GM21717 (cell line): ENCODE data around the gene ARHGEF16.

ENCODE experiments used
- ATAC-seq: cut with Tn5 transposase; IDR thresholded peaks from one replicate; pipeline ENCODE4 v1.9.1; 2021; ENCODE audit warnings: mild to moderate bottlenecking, moderate library complexity; ENCODE audit not compliant: unreplicated experiment

ARHGEF16 gene

GRCh38 chr1:3436451-3436850 lies 18.0 kb upstream of the ARHGEF16 start:
- no peak for ATAC-seq

GRCh38 chr1:3436901-3437300 lies 17.6 kb upstream of the ARHGEF16 start:
- ATAC-seq: no peak

DNA sequence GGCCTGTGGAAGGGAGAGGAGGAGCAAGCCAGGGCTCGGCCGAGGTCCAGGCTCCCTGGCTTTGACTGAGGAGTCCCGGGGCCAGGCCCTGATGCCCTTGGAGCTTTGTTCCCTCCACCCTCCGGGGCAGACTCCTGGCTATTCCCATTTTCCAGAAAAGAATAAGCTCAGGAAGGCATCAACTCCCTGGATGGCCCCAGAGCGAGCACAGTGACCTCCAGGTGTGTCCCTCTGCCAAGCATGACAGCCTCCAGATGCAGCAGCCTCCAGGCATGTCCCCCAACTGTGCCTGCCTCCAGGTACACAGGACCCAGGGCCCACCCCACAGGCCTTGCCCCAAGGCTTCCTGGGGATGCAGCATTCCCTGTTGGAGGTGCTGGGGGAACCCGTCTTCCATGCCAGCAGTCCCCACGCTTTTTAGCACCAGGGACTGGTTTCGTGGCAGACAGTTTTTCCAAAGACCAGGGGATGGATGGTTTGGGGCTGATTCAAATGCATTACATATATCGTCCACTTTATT lies 15.7 kb upstream of the ARHGEF16 start:
- no peak for ATAC-seq

DNA sequence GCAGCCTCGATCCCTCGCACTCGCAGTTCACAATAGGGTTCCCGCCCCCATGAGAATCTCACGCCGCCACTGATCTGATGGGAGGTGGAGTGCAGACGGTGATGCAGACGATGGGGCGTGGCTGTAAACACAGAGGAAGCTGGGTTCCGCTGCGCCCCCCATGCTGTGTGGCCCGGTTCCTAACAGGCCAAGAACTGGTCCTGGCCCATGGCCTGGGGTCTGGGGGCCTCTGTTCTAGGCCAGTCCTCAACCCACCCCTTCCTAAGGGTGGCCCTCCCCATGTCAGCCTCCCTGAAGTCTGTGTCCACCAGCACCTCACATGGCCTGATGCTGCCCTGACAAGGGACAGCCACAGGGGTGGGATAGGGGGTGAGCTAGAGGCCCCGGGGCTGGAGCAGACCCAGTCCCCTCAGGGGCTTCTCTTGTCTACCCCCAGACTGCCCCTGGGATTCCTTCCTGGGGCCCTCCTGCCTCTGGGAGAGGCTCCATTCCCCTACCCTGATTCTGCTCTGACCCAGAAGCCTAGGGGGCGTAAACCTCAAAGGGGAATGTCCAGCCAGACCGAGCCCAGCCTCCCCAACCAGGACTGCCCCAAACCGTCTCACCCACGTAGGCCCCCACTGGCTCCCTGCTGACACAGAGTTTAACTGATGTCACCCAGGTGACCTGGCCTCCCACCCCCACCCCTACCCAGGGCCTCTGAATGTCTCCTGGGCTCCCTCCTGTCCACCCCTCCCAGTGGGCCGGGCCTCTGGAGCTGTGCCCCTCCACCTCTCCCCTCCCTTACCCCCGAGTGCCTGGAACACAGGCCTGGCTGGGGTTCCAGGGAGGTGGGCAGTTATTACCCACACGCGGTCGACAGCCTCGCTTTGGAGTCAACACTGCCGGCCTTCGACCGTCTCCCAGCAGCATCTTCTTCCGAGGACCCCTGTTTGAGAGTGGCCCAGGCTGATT lies 14.8 kb upstream of the ARHGEF16 start:
- no peak for ATAC-seq

GRCh38 chr1:3440300-3440681 lies 14.2 kb upstream of the ARHGEF16 start:
- ATAC-seq: no peak

DNA sequence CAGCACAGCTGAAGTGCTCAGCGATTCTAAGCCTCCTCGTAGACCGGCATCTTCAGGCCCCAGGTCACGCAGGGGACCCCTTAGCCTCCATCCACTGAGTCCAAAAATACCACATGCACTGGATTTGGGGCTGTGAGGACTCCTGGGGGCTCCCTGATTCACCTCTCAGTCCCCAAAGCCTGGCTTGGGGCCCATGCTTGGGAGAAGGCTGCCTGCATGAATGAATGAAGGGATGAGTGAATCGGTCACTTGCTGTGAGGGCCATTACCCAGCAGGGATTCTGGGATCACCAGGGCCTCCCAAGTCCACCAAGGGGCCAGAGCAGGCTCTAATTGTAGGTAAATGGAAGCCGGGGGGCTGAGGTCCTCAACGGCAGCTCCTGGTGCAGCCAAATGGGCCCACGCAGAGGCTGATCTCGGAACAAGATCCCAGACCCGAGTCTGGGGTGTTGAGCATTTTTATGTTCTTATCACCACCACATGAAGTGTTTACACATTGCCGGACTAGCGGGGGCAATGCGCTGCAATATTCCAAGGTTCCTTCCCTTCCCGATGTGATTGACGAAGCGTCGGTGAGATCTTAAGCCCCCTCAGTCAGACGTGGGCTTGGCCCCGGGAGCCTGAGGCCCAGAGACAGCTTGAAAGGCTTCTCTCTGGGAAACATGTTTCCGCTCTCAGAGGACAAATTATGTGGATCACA lies 13.6 kb upstream of the ARHGEF16 start:
- no peak for ATAC-seq

- ATAC-seq: no peak
Measured at GRCh38 chr1:3441410-3441847, 13.0 kb upstream of the ARHGEF16 start.

DNA sequence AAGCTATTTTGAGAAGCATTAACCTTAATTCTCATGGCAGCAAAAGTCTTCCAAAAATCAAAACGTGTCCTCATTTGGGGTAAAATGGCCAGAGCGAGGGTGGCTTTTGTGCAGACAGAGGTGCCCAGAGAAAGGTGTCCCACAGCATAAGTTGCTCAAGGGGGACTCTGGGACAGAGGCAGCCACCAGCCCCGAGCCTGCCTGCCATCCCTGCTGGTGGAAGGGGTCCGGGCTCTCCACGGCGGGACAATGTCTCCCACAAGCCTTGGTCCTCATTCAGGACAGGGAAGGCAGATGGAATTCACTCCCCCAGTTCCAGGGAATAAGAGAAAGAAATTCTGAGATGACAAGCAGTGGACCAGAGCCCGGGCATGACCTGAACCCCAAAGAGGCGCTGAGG lies 12.6 kb upstream of the ARHGEF16 start:
- ATAC-seq: no peak

DNA sequence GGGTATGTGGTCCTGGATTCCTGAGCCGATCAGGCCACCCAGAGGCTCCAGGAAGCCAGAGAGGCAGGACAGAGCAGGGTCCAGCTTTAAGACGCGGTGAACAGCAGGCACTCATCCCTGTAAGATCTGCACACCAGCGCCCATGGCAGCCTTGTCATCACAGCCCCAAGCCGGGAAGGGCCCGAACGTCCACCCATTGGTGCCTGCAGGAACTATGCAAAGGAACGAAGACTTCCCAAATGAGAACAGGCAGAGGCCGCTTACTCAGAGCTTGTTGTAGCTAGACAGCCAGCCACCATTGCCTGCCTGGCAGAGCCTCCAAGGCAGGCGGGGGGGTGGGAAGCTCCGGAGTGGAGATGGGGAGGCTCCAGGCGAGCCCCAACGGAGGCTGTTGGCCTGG lies 12.1 kb upstream of the ARHGEF16 start:
- no peak for ATAC-seq

GRCh38 chr1:3442901-3443300 lies 11.6 kb upstream of the ARHGEF16 start:
- ATAC-seq: no peak

DNA sequence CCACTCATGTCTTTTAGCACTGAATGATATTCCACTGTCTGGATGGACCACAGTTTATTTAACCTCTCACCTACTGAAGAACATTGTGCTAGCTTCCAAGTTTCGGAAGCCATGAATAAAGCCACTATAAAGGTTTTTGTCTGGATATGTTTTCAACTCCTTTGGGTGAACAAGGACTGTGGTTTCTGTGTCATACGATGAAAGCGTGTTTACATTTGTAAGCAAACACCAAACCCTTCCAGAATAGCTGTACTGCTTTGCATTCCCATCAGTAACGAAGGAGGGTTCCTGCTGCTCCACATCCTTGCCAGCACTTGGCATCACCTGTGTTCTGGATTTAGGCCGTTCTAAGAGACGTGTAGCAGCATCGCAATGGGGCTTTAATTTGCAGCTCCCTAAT lies 10.7 kb upstream of the ARHGEF16 start:
- ATAC-seq: no peak

DNA sequence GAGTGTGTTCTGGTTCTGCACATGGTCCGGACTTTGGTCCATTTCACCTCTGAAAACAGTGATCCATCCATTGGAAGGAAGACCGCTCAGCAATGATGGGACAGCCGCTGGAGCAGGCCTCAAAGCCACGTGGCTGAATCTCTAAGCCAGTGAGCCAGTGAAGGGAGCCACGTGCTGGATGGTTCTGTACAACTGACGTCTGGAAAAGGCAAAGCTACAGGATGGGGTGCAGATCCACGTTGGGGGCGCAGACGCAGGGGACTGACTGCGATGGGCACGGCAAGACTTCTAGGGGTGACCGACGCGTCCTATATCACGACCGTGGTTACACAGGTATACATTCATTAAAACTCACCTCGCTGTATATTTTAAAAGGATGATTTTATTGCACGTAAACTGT lies 10.2 kb upstream of the ARHGEF16 start:
- ATAC-seq: no peak

DNA sequence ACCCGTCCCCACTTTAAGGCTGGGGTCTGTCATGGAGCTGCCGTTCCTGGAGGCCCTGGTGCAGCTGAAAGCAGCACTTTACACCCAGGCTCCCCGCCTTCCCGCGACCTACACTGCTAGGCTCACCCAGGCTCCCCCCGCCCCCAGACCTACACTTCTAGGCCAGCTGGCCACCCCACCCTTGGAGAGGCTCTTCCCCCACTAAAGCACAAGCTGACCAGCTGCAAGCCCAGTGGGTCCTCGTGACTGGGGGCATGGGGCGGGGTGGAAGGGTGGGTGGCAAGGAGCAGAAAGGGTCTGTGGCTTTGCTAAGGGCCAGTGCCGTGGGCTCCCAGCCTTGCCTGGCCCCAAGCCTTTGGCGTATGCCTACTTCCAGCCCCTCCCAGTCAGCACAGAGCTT lies 9.7 kb upstream of the ARHGEF16 start:
- ATAC-seq: no peak

- ATAC-seq: no peak
Measured at GRCh38 chr1:3450202-3450863, 4.1 kb upstream of the ARHGEF16 start.

- no peak for ATAC-seq
Measured at GRCh38 chr1:3450983-3451382, 3.5 kb upstream of the ARHGEF16 start.

- ATAC-seq: no peak
Measured at GRCh38 chr1:3451994-3452865, 2.2 kb upstream of the ARHGEF16 start.

DNA sequence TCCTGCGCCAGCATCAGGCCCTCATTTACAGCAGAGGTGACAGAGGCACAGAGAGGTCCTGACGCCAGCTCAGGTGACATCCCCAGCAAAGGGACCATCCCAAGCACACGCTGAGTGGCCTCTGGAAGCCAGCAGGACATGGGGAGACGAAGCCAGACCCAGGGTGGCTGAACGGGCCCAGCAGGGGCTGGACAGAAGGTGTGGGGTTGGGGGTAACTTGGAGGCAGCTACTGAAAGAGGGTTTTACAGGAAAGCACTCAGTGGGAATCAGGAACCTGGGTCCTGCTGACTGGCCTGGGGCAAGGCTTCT lies 1.6 kb upstream of the ARHGEF16 start:
- ATAC-seq: no peak

- ATAC-seq: no peak
Measured at GRCh38 chr1:3453203-3453761, 1.2 kb upstream of the ARHGEF16 start.

- no peak for ATAC-seq
Measured at GRCh38 chr1:3454811-3455618, 550 bp downstream of the ARHGEF16 start.
